Stimulated activated CD4-positive, alpha-beta T cell treated with anti-CD3 and anti-CD28 coated beads, Interleukin-15, amount 100 ng/mL, for 48 hours (primary cell): ENCODE results near the gene BCL2L15.
"Not testable (repeated sequence)": the region's sequence is repeated elsewhere in the genome, so short reads cannot be mapped to it uniquely, and the experiment has no call there.

Experiments
- DNase-seq, 2 donors: peaks; one replicate each; pipeline ENCODE4 v3.0.0-alpha.2; 2020; ENCODE audit warnings: low read depth in 2 of 2

Gene BCL2L15

GRCh38 chr1:113871597-113872113 lies 15.7 kb downstream of the BCL2L15 start, which contains the start of gene PTPN22:
Gene PTPN22, minus strand, starts transcription at chr1:113871712.
- DNase-seq: peak; percentile 74 to 79

GRCh38 chr1:113870778-113871177 lies 16.6 kb downstream of the BCL2L15 start:
- DNase-seq: no peak

GRCh38 chr1:113868387-113869083 lies 18.8 kb downstream of the BCL2L15 start:
- no peak for DNase-seq

GRCh38 chr1:113861641-113862040 lies 25.7 kb downstream of the BCL2L15 start:
- no peak for DNase-seq

- no peak for DNase-seq
These were observed 26.5 kb downstream of the BCL2L15 start for GRCh38 chr1:113860891-113861290.

GRCh38 chr1:113859478-113860175 lies 27.8 kb downstream of the BCL2L15 start:
- DNase-seq: no peak

- DNase-seq: no peak
These were observed 28.4 kb downstream of the BCL2L15 start for GRCh38 chr1:113858982-113859381.

GRCh38 chr1:113858418-113858817 lies 29.0 kb downstream of the BCL2L15 start:
- DNase-seq: no peak

- DNase-seq: no peak
These were observed 29.6 kb downstream of the BCL2L15 start for GRCh38 chr1:113857776-113858175.

GRCh38 chr1:113856401-113856790 lies 31.0 kb downstream of the BCL2L15 start:
- no peak for DNase-seq

GRCh38 chr1:113855630-113856400 lies 31.6 kb downstream of the BCL2L15 start:
- no peak for DNase-seq

- no peak for DNase-seq
These were observed 33.1 kb downstream of the BCL2L15 start for GRCh38 chr1:113854234-113854633.

- DNase-seq: not testable (repeated sequence)
These were observed 34.7 kb downstream of the BCL2L15 start for GRCh38 chr1:113852694-113853093.

- no peak for DNase-seq
These were observed 37.1 kb downstream of the BCL2L15 start for GRCh38 chr1:113850127-113850796.

- no peak for DNase-seq
These were observed 38.3 kb downstream of the BCL2L15 start for GRCh38 chr1:113849072-113849471.

GRCh38 chr1:113846391-113847035 lies 40.9 kb downstream of the BCL2L15 start:
- no peak for DNase-seq

- DNase-seq: no peak
These were observed 50.8 kb downstream of the BCL2L15 start for GRCh38 chr1:113836534-113836933.

GRCh38 chr1:113835686-113836290 lies 51.6 kb downstream of the BCL2L15 start:
- DNase-seq: no peak

- no peak for DNase-seq
These were observed 52.7 kb downstream of the BCL2L15 start for GRCh38 chr1:113834716-113835115.
